H1 (cell line): Measurements from ENCODE around the gene LARP6. TPM values are rescaled to one million over a fixed set of nuclear protein-coding genes. Genes with fewer than 3 reads are reported as not detected.

ENCODE experiments used
- CTCF ChIA-PET: fragments of 300-600 bp; sonication (Branson Sonifier 250); formaldehyde crosslinking; loops from one replicate; lab custom pipeline; 2021; ENCODE audit not compliant: partially characterized antibody; lab: Charles Lee
- POLR2A ChIA-PET: fragments of 300-600 bp; sonication (Branson Sonifier 250); formaldehyde crosslinking; loops from one replicate; lab custom pipeline; 2021; ENCODE audit warnings: inconsistent platforms; ENCODE audit not compliant: partially characterized antibody; lab: Charles Lee
- DNase-seq, 2 experiments: peaks; one replicate each; pipeline versions ENCODE4 v3.0.0 to v3.0.0-alpha.2; 2010 to 2022; ENCODE audit warnings: low spot score in 2 of 2, low read depth in 1 of 2, mixed read lengths in 1 of 2
- FAIRE-seq: peaks from 2 replicates; lab custom pipeline; 2011; peaks lifted over from hg19 to GRCh38; lab: Jason Lieb, UNC
- H2AFZ ChIP-seq: 2 replicates; pipeline ENCODE4 v1.8.1; 2012; ENCODE audit warnings: low read length, inconsistent platforms
- H2AK5ac ChIP-seq: 2 replicates; pipeline ENCODE4 v1.6.1; 2013; ENCODE audit warnings: low read depth, low read length
- H2BK120ac ChIP-seq: replicated peaks from 2 replicates; pipeline ENCODE3; 2013; ENCODE audit warnings: low read depth, low read length, inconsistent platforms
- H2BK12ac ChIP-seq: 2 replicates; pipeline ENCODE4 v1.6.1; 2013; ENCODE audit warnings: low read depth, low read length
- H2BK15ac ChIP-seq: 2 replicates; pipeline ENCODE4 v1.6.1; 2013; ENCODE audit warnings: low read length
- H2BK20ac ChIP-seq: 2 replicates; pipeline ENCODE4 v1.6.1; 2013; ENCODE audit warnings: low read length
- H2BK5ac ChIP-seq: 2 replicates; pipeline ENCODE4 v1.6.1; 2013; ENCODE audit warnings: low read depth, low read length
- H3K14ac ChIP-seq: 2 replicates; pipeline ENCODE4 v1.6.1; 2013; ENCODE audit warnings: inconsistent platforms; ENCODE audit not compliant: insufficient read length
- H3K18ac ChIP-seq: 2 replicates; pipeline ENCODE4 v1.6.1; 2013; ENCODE audit warnings: low read length; ENCODE audit errors: extremely low read depth
- H3K23ac ChIP-seq: 2 replicates; pipeline ENCODE4 v1.6.1; 2013; ENCODE audit warnings: inconsistent platforms; ENCODE audit not compliant: insufficient read length
- H3K23me2 ChIP-seq: 2 replicates; pipeline ENCODE4 v1.6.1; 2013; ENCODE audit warnings: low read depth, low read length
- H3K27ac ChIP-seq: 2 replicates; pipeline ENCODE4 v1.6.1; 2011; ENCODE audit warnings: low read depth, low read length, inconsistent platforms
- H3K27me3 ChIP-seq, 4 experiments: replicated peaks in 1 of 4; 1 replicate in 1 of 4; 2 replicates in 3 of 4; pipeline versions ENCODE4 v1.6.1 to v1.8.1; 2011 to 2013; ENCODE audit warnings: low read length in 3 of 4, mild to moderate bottlenecking in 3 of 4, inconsistent platforms in 2 of 4, mixed read lengths in 2 of 4, moderate library complexity in 1 of 4; ENCODE audit not compliant: control insufficient read depth in 3 of 4, insufficient read depth in 3 of 4; ENCODE audit errors: extremely low read depth in 1 of 4
- H3K36me3 ChIP-seq, 4 experiments: 2 replicates each; pipeline versions ENCODE4 v1.6.1 to v1.8.1; 2011 to 2013; ENCODE audit warnings: mild to moderate bottlenecking in 4 of 4, low read length in 3 of 4, moderate library complexity in 2 of 4, control low read depth in 1 of 4, inconsistent platforms in 1 of 4; ENCODE audit not compliant: insufficient read depth in 4 of 4, control insufficient read depth in 2 of 4
- H3K4ac ChIP-seq: replicated peaks from 2 replicates; pipeline ENCODE3; 2013; ENCODE audit warnings: low read length, low read depth, mixed read lengths, inconsistent platforms; ENCODE audit not compliant: insufficient read length
- H3K4me1 ChIP-seq, 4 experiments: replicated peaks in 1 of 4; 1 replicate in 1 of 4; 2 replicates in 3 of 4; pipeline versions ENCODE4 v1.6.1 to v1.8.1; 2011 to 2013; ENCODE audit warnings: low read length in 3 of 4, inconsistent platforms in 2 of 4, mixed read lengths in 1 of 4; ENCODE audit not compliant: insufficient read depth in 4 of 4, control insufficient read depth in 3 of 4
- H3K4me2 ChIP-seq, 2 experiments: 2 replicates each; pipeline versions ENCODE4 v1.6.1 to v1.8.1; 2011 to 2013; ENCODE audit warnings: low read depth in 2 of 2, low read length in 2 of 2, control low read depth in 1 of 2, inconsistent platforms in 1 of 2, mild to moderate bottlenecking in 1 of 2; ENCODE audit not compliant: insufficient read depth in 1 of 2
- H3K4me3 ChIP-seq, 4 experiments: fragments of 200-600, 300-600 bp in 1 of 4; sonication (generic), shearing (Covaris generic), sonication (Bioruptor Twin) in 1 of 4; 2 replicates each; pipeline versions ENCODE4 v1.5.1 to v1.8.1; 2011 to 2016; ENCODE audit warnings: low read length in 4 of 4, low read depth in 3 of 4, control low read depth in 2 of 4, inconsistent platforms in 2 of 4, mild to moderate bottlenecking in 2 of 4, mixed read lengths in 1 of 4, moderate library complexity in 1 of 4; ENCODE audit not compliant: insufficient read depth in 2 of 4; ENCODE audit errors: extremely low read depth in 1 of 4
- H3K56ac ChIP-seq: replicated peaks from 2 replicates; pipeline ENCODE3; 2013; ENCODE audit warnings: low read depth, mild to moderate bottlenecking, mixed read lengths, low read length, inconsistent platforms; ENCODE audit not compliant: insufficient read length
- H3K79me1 ChIP-seq: 2 replicates; pipeline ENCODE4 v1.6.1; 2013; ENCODE audit warnings: low read depth, low read length, control low read depth
- H3K79me2 ChIP-seq, 2 experiments: 2 replicates each; pipeline versions ENCODE4 v1.6.1 to v1.8.1; 2012 to 2013; ENCODE audit warnings: low read length in 2 of 2, mild to moderate bottlenecking in 2 of 2, inconsistent platforms in 1 of 2; ENCODE audit not compliant: insufficient read depth in 2 of 2, control insufficient read depth in 1 of 2
- H3K9ac ChIP-seq, 4 experiments: replicated peaks in 1 of 4; 1 replicate in 1 of 4; 2 replicates in 3 of 4; pipeline versions ENCODE4 v1.6.1 to v1.8.1; 2011 to 2013; ENCODE audit warnings: low read depth in 3 of 4, low read length in 3 of 4, control low read depth in 2 of 4, mild to moderate bottlenecking in 2 of 4, moderate library complexity in 2 of 4, inconsistent platforms in 1 of 4; ENCODE audit errors: extremely low read depth in 1 of 4
- H3K9me3 ChIP-seq, 2 experiments: 2 replicates each; pipeline versions ENCODE4 v1.6.1 to v1.8.1; 2012 to 2013; ENCODE audit warnings: mild to moderate bottlenecking in 2 of 2, moderate library complexity in 2 of 2, control low read depth in 1 of 2, inconsistent platforms in 1 of 2, low read depth in 1 of 2, low read length in 1 of 2, mixed read lengths in 1 of 2; ENCODE audit not compliant: insufficient read depth in 2 of 2
- H4K20me1 ChIP-seq, 2 experiments: replicated peaks in 1 of 2; 2 replicates each; pipeline versions ENCODE3 to v1.8.1; 2011 to 2013; ENCODE audit warnings: inconsistent platforms in 2 of 2, low read length in 2 of 2, mild to moderate bottlenecking in 1 of 2; ENCODE audit not compliant: insufficient read depth in 2 of 2, control insufficient read depth in 1 of 2
- H4K5ac ChIP-seq: 2 replicates; pipeline ENCODE4 v1.6.1; 2013; ENCODE audit warnings: low read length, low read depth, mixed read lengths, inconsistent platforms; ENCODE audit not compliant: insufficient read length
- H4K8ac ChIP-seq: 2 replicates; pipeline ENCODE4 v1.8.0; 2013; ENCODE audit warnings: mild to moderate bottlenecking, moderate library complexity, low read length, inconsistent platforms; ENCODE audit not compliant: insufficient read depth; ENCODE audit errors: extremely low read depth
- H4K91ac ChIP-seq: replicated peaks from 2 replicates; pipeline ENCODE3; 2013; ENCODE audit warnings: low read length, mixed read lengths, inconsistent platforms; ENCODE audit not compliant: insufficient read length
- GTF2F1 ChIP-seq: IDR thresholded peaks from 2 replicates; pipeline ENCODE4 v1.6.1; 2012; ENCODE audit warnings: low read depth, low read length, improper control_type of control experiment, borderline replicate concordance
- JUND ChIP-seq: IDR thresholded peaks from 2 replicates; pipeline ENCODE4 v1.6.1; 2011; ENCODE audit warnings: mild to moderate bottlenecking, improper control_type of control experiment, low read length
- NRF1 ChIP-seq: IDR thresholded peaks from 2 replicates; pipeline ENCODE4 v1.6.1; 2011; ENCODE audit warnings: mild to moderate bottlenecking, low read depth, low read length, improper control_type of control experiment
- RAD21 ChIP-seq, 2 experiments: IDR thresholded peaks in 1 of 2; conservative IDR thresholded peaks in 1 of 2; 2 replicates each; pipeline ENCODE4 v1.6.1; 2011; ENCODE audit warnings: low read depth in 2 of 2, low read length in 2 of 2, improper control_type of control experiment in 1 of 2, inconsistent platforms in 1 of 2, mild to moderate bottlenecking in 1 of 2, moderate library complexity in 1 of 2
- WGBS, 2 experiments: shearing (Covaris generic) in 1 of 2; methylation state at CpG; one replicate each; pipeline versions ENCODE4 v1.1.6 to v1.1.7; 2013 to 2015; ENCODE audit warnings: low lambda C conversion rate in 2 of 2, mixed read lengths in 2 of 2, inconsistent platforms in 1 of 2, low coverage in 1 of 2, missing lambda C conversion rate in 1 of 2; ENCODE audit not compliant: insufficient replicate concordance in 2 of 2, insufficient coverage in 1 of 2, insufficient read length in 1 of 2; ENCODE audit errors: extremely low coverage in 1 of 2, missing lambda C conversion rate in 1 of 2; 5-methylcytosine and 5-hydroxymethylcytosine counted together
- polyA plus RNA-seq, 7 experiments: library from polyadenylated mRNA; depleted of rRNA in 3 of 7; stranded (reverse) in 5 of 7; unstranded in 2 of 7; fragments of >200 nt in 5 of 7; fragments of 200-250 nt in 2 of 7; gene quantifications; 1 replicate in 5 of 7; 2 replicates in 1 of 7; 4 replicates in 1 of 7; pipeline versions ENCODE4 v1.2.1 to v1.2.3, GENCODE V29; 2011 to 2013; ENCODE audit warnings: missing spikeins in 2 of 7, mixed read lengths in 2 of 7
- total RNA-seq: library from RNA; stranded (reverse); fragmentation: NEBNext Ultra II Directional; extraction: Animal tissue kit (Norgen Biotek cat#: 25700); gene quantifications from 2 replicates; pipeline ENCODE4 v1.2.1, GENCODE V29; 2021

LARP6 gene
- total and polyA plus RNA-seq, 2 of the 8 experiments (the other 6 are each of a cell fraction or from before 2014, with no cell fraction given) = 21.0 to 24.7 TPM

- H3K4ac ChIP-seq = no peak overlapping the region
- no peak overlapping the region for H2BK5ac ChIP-seq
- H2AK5ac ChIP-seq = no peak overlapping the region
- DNase-seq = no peak
- no peak overlapping the region for H3K23ac ChIP-seq
- no peaks in the 10 kb centered on the region for H3K79me1 ChIP-seq
- no peak for FAIRE-seq
- ChIA-PET POLR2A (interaction anchor here (1.3 kb wide), 1 partner anchor 9 kb away, joined by 3 read pairs; no protein-coding TSS in a partner anchor), CTCF (interaction anchor here (1.0 to 2.1 kb wide), 3 partner anchors 12 to 68 kb away, joined by 4 to 5 read pairs (median 4); no protein-coding TSS in a partner anchor)
- no peak overlapping the region for H2BK12ac ChIP-seq
- no peak overlapping the region; the same call in 1 of the 2 replicates for H3K27ac ChIP-seq
- H3K79me2 ChIP-seq = peaks cover 0 to 16% of the 10 kb centered on the region in 2 experiments; a peak in 2 of 4 replicates
- no peak overlapping the region for H2BK20ac ChIP-seq
- no peaks in the 10 kb centered on the region for H3K9me3 ChIP-seq
- no peak overlapping the region for H3K18ac ChIP-seq
- H3K4me2 ChIP-seq = peak overlapping the region; percentile 80 to 96
- H2BK120ac ChIP-seq = no peak overlapping the region
- H3K4me1 ChIP-seq = peaks cover 0 to 7% (median 2%) of the 10 kb centered on the region in 4 experiments; a peak in 3 of 7 replicates
- no peak overlapping the region for H3K14ac ChIP-seq
- peak overlapping the region; percentile 24 for H4K5ac ChIP-seq
- TF ChIP-seq GTF2F1 (no peak), RAD21 (IDR thresholded peaks at IDR 0.05 in 1 of 2, conservative IDR thresholded peaks at IDR 0.05 in 1 of 2; ENCODE audit: low read depth in 2 of 2, low read length in 2 of 2) (peak; percentile 22 to 33; a peak in 3 of 4 replicates), NRF1 (no peak), JUND (no peak)
- H3K36me3 ChIP-seq = no peaks in the 10 kb centered on the region
- no peak overlapping the region for H2BK15ac ChIP-seq
- no peak overlapping the region for H4K8ac ChIP-seq
- H3K27me3 ChIP-seq = no peaks in the 10 kb centered on the region
- peak overlapping the region; percentile 100 for H2AFZ ChIP-seq
- H4K91ac ChIP-seq = no peak overlapping the region
- no peaks in the 10 kb centered on the region for H4K20me1 ChIP-seq
- H3K23me2 ChIP-seq = peaks cover 12% of the 10 kb centered on the region; the same call in 1 of the 2 replicates
- H3K9ac ChIP-seq = no peak overlapping the region; a peak in 1 of 7 replicates
- H3K56ac ChIP-seq = no peak overlapping the region
- 6% methylated on average over 10 of the region's 10 CpGs; no CpG with 5 or more reads in 1 of the 2 experiments for WGBS, 2 experiments
- H3K4me3 ChIP-seq = peak overlapping the region; percentile 69 to 79 (median 74)
Measured at GRCh38 chr15:70892912-70893560, 39.1 kb upstream of the LARP6 start.
